Thoracic aorta endothelial cell (primary cell): ENCODE measurements around the gene WDSUB1. TPM values are rescaled to one million over a fixed set of nuclear protein-coding genes. Genes with fewer than 3 reads are reported as not detected.

Experiments used
- small RNA-seq: library from RNA; depleted of rRNA; stranded (forward); fragments of <200 nt; gene quantifications from one replicate; pipeline ENCODE3, GENCODE V24; 2012
- total RNA-seq: library from RNA; depleted of rRNA; stranded (reverse); fragments of >200 nt; gene quantifications from 2 replicates; pipeline ENCODE4 v1.2.3, GENCODE V29; 2012

WDSUB1 gene
- total RNA-seq = 5.7 and 6.1 TPM in 2 replicates

GRCh38 chr2:159285929-159286708 lies at the start of gene WDSUB1:
Gene WDSUB1 (minus strand): TSS chr2:159286703. CDS start chr2:159283069, 3,634 bp downstream.

Small RNAs within 50 kb of the gene (small RNA-seq; reads per million reads assigned to genes)
- gene MIR6888 = not detected
